ENCODE data around the gene VCAM1.

DNA sequence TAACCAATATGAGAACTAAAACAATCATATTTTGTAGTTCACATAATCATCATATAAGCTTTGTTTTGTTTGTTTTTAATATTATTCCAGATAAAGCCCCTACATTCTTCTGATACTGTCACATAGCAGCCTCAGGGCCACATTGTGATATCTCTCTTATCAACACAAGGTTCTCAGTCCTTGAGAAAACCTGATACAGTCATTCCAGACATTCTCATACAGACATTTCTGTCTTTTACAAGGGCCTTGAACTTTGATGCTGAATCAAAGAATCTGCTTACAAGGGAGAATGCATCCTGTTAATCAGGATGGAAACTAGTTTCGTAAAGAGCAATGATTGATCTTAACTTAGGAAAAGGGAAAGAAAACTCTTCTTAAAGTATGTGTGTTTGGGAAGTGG, 12.7 kb upstream of the VCAM1 start:
- TF ChIP-seq, protein P1, sequence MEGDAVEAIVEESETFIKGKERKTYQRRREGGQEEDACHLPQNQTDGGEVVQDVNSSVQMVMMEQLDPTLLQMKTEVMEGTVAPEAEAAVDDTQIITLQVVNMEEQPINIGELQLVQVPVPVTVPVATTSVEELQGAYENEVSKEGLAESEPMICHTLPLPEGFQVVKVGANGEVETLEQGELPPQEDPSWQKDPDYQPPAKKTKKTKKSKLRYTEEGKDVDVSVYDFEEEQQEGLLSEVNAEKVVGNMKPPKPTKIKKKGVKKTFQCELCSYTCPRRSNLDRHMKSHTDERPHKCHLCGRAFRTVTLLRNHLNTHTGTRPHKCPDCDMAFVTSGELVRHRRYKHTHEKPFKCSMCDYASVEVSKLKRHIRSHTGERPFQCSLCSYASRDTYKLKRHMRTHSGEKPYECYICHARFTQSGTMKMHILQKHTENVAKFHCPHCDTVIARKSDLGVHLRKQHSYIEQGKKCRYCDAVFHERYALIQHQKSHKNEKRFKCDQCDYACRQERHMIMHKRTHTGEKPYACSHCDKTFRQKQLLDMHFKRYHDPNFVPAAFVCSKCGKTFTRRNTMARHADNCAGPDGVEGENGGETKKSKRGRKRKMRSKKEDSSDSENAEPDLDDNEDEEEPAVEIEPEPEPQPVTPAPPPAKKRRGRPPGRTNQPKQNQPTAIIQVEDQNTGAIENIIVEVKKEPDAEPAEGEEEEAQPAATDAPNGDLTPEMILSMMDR (IDR thresholded peaks at IDR 0.05 in 8 of 11, conservative IDR thresholded peaks at IDR 0.05 in 3 of 11): no peak
- TF ChIP-seq POLR2A (IDR thresholded peaks at IDR 0.05): no peak

All from spleen (tissue), 7 donors.